ENCODE results near the gene OR10A5. TPM values are rescaled to one million over a fixed set of nuclear protein-coding genes. Genes with fewer than 3 reads are reported as not detected.

The OR10A5 gene
- total and polyA plus RNA-seq, 9 of the 15 experiments (the other 6 are each of a cell fraction or from before 2014, with no cell fraction given), result 0.14 TPM; not detected in 8

GRCh38 chr11:6888830-6889229, 43.3 kb downstream of the OR10A5 start (continued):
- no peak for TF ChIP-seq MNT (conservative IDR thresholded peaks at IDR 0.05)

GRCh38 chr11:6889835-6890234, 44.4 kb downstream of the OR10A5 start:
- Histone ChIP-seq H3K4me3 (no peak overlapping the region), H3K9me3 (replicated peaks; ENCODE audit: control insufficient read depth, insufficient read depth, low read depth, low read length) (no peaks in the 10 kb centered on the region), H3K79me2 (ENCODE audit: control insufficient read depth, insufficient read depth, low read length) (no peaks in the 10 kb centered on the region), H3K9ac (ENCODE audit: insufficient read depth in 1 of 2, low read depth in 2 of 2, low read length in 2 of 2) (no peak overlapping the region), H3K27ac (ENCODE audit: extremely low read depth, low read depth, low read length) (no peak overlapping the region), H3K36me3 (ENCODE audit: control insufficient read depth, insufficient read depth, low read length) (no peaks in the 10 kb centered on the region), H3K9me1 (ENCODE audit: control insufficient read depth, insufficient read depth, low read length) (no peaks in the 10 kb centered on the region), H2AFZ (ENCODE audit: low read depth, low read length) (no peak overlapping the region), H3K4me1 (replicated peaks in 1 of 2; ENCODE audit: control insufficient read depth in 2 of 2, insufficient read depth in 2 of 2, low read length in 2 of 2) (no peaks in the 10 kb centered on the region), H4K20me1 (replicated peaks; ENCODE audit: control insufficient read depth, insufficient read depth, low read length) (no peaks in the 10 kb centered on the region), H3K4me2 (ENCODE audit: insufficient read depth, low read length) (no peak overlapping the region), H3K27me3 (ENCODE audit: control insufficient read depth in 2 of 2, insufficient read depth in 2 of 2, low read length in 2 of 2) (no peaks in the 10 kb centered on the region)
- intact Hi-C loops (cut with micrococcal nuclease) (no loop called here), in situ Hi-C loops (cut with MboI) (no loop called here)
- ChIA-PET CTCF (ENCODE audit: low intra/inter-chr PET ratio) (no interaction called here), POLR2A (interaction anchor here (1.2 kb wide), 1 partner anchor 9 kb away, joined by 4 read pairs; no protein-coding TSS in a partner anchor)
- TF ChIP-seq NONO (IDR thresholded peaks at IDR 0.05; ENCODE audit: low read depth in 2 of 2, low read length in 1 of 2) (no peak), TBL1XR1 (IDR thresholded peaks at IDR 0.05; ENCODE audit: low read length in 2 of 2) (no peak), ATF1 (CRISPR knock-in tag; IDR thresholded peaks at IDR 0.05) (no peak), ATF1 (tag; IDR thresholded peaks at IDR 0.05) (no peak), ZNF282 (CRISPR knock-in tag; IDR thresholded peaks at IDR 0.05) (no peak), MCM2 (IDR thresholded peaks at IDR 0.05; ENCODE audit: low read depth) (no peak), THAP12 (CRISPR knock-in tag; IDR thresholded peaks at IDR 0.05) (no peak), CBX3 (IDR thresholded peaks at IDR 0.05; ENCODE audit: borderline replicate concordance in 1 of 2, low read length in 2 of 2) (no peak), NCOR1 (IDR thresholded peaks at IDR 0.05) (no peak), RBM34 (IDR thresholded peaks at IDR 0.05; ENCODE audit: borderline replicate concordance, insufficient read depth, low read length) (no peak), ZNF431 (CRISPR knock-in tag; IDR thresholded peaks at IDR 0.05) (no peak), ZNF699 (CRISPR knock-in tag; IDR thresholded peaks at IDR 0.05; ENCODE audit: insufficient replicate concordance) (no peak), BMI1 (IDR thresholded peaks at IDR 0.05; ENCODE audit: low read length) (no peak), ZNF354B (CRISPR knock-in tag; IDR thresholded peaks at IDR 0.05) (no peak), ATF2 (CRISPR knock-in tag; IDR thresholded peaks at IDR 0.05) (no peak), KDM1A (IDR thresholded peaks at IDR 0.05) (no peak), EWSR1 (IDR thresholded peaks at IDR 0.05; ENCODE audit: borderline replicate concordance, low read depth, partially characterized antibody) (no peak)
- whole genome bisulfite sequencing (ENCODE audit: insufficient coverage, low coverage, missing lambda C conversion rate), result 0% methylated on average over 1 of the region's 1 CpG
- ATAC-seq (no peak), FAIRE-seq (no peak), DNase-seq (ENCODE audit: extremely low read depth in 1 of 4, low spot score in 3 of 4) (no peak)
- no TSS peak for BruUV-seq (replicated peaks)

Data from K562 (cell line).